Endothelial cell of umbilical vein (primary cell): Measurements from ENCODE around the gene LCP1. TPM values are rescaled to one million over a fixed set of nuclear protein-coding genes. Genes with fewer than 3 reads are reported as not detected.

Experiments used
- BruUV-seq: library from RNA; stranded (reverse); fragments of 400-500 nt; replicated peaks from 2 replicates; lab custom pipeline; 2021; lab: Mats Ljungman, UMichigan
- CTCF ChIA-PET: fragments of 300-600, 350-600 bp; sonication (Branson Sonifier 250); formaldehyde crosslinking; loops from one replicate; lab custom pipeline; 2021; ENCODE audit warnings: antibody characterized with exemption, inconsistent platforms; lab: Charles Lee
- POLR2A ChIA-PET: fragments of 300-600, 350-600 bp; sonication (Branson Sonifier 250); formaldehyde crosslinking; loops from one replicate; lab custom pipeline; 2021; ENCODE audit warnings: antibody characterized with exemption, inconsistent platforms; lab: Charles Lee
- DNase-seq: peaks from one replicate; pipeline ENCODE4 v3.0.0-alpha.2; 2011; ENCODE audit warnings: low read depth, low spot score
- FAIRE-seq: peaks from 2 replicates; lab custom pipeline; 2011; peaks lifted over from hg19 to GRCh38; lab: Jason Lieb, UNC
- H2AFZ ChIP-seq: 2 replicates; pipeline ENCODE4 v1.6.0; 2012; ENCODE audit warnings: low read depth, low read length, control low read depth, inconsistent platforms
- H3K27ac ChIP-seq: 2 replicates; pipeline ENCODE4 v1.5.1; 2011; ENCODE audit warnings: low read depth, mild to moderate bottlenecking, control low read depth, low read length, moderate library complexity; ENCODE audit not compliant: insufficient read depth
- H3K27me3 ChIP-seq, 2 experiments: 2 replicates each; pipeline versions ENCODE4 v1.6.0 to v1.6.1; 2011; ENCODE audit warnings: low read length in 2 of 2, mixed read lengths in 1 of 2; ENCODE audit not compliant: control insufficient read depth in 2 of 2, insufficient read depth in 2 of 2
- H3K36me3 ChIP-seq, 2 experiments: 2 replicates in 1 of 2; 3 replicates in 1 of 2; pipeline ENCODE4 v1.5.1; 2011; ENCODE audit warnings: low read length in 2 of 2, mild to moderate bottlenecking in 1 of 2, moderate library complexity in 1 of 2; ENCODE audit not compliant: control insufficient read depth in 2 of 2, insufficient read depth in 2 of 2; ENCODE audit errors: extremely low read depth in 1 of 2
- H3K4me1 ChIP-seq: 3 replicates; pipeline ENCODE4 v1.5.1; 2011; ENCODE audit warnings: mild to moderate bottlenecking, low read length; ENCODE audit not compliant: control insufficient read depth, insufficient read depth; ENCODE audit errors: extremely low read depth
- H3K4me2 ChIP-seq: 2 replicates; pipeline ENCODE4 v1.6.1; 2011; ENCODE audit warnings: low read length, control low read depth, mixed read lengths; ENCODE audit not compliant: insufficient read depth
- H3K4me3 ChIP-seq, 3 experiments: fragments of 200-600 bp in 1 of 3; sonication (generic), shearing (Covaris generic) in 1 of 3; replicated peaks in 1 of 3; 2 replicates each; pipeline ENCODE4 v1.5.1; 2011 to 2016; ENCODE audit warnings: control low read depth in 3 of 3, low read length in 3 of 3, mild to moderate bottlenecking in 2 of 3, inconsistent platforms in 1 of 3, low read depth in 1 of 3, moderate library complexity in 1 of 3; ENCODE audit not compliant: insufficient read depth in 1 of 3
- H3K79me2 ChIP-seq: 2 replicates; pipeline ENCODE4 v1.6.0; 2012; ENCODE audit warnings: low read length, inconsistent platforms; ENCODE audit not compliant: control insufficient read depth, insufficient read depth
- H3K9ac ChIP-seq: replicated peaks from 2 replicates; pipeline ENCODE3; 2011; ENCODE audit warnings: low read length, control low read depth; ENCODE audit not compliant: insufficient read depth; ENCODE audit errors: extremely low read depth
- H3K9me1 ChIP-seq: replicated peaks from 3 replicates; pipeline ENCODE4 v1.6.0; 2011; ENCODE audit warnings: mild to moderate bottlenecking, low read length; ENCODE audit not compliant: control insufficient read depth, insufficient read depth; ENCODE audit errors: extremely low read depth
- H3K9me3 ChIP-seq: replicated peaks from 2 replicates; pipeline ENCODE4 v1.5.1; 2012; ENCODE audit warnings: low read length, inconsistent platforms; ENCODE audit not compliant: control insufficient read depth, insufficient read depth
- H4K20me1 ChIP-seq: replicated peaks from 2 replicates; pipeline ENCODE3; 2011; ENCODE audit warnings: mild to moderate bottlenecking, low read length; ENCODE audit not compliant: control insufficient read depth, insufficient read depth; ENCODE audit errors: extremely low read depth
- EZH2 ChIP-seq: IDR thresholded peaks from 2 replicates; pipeline ENCODE4 v1.6.1; 2012; ENCODE audit warnings: borderline replicate concordance, low read depth, mild to moderate bottlenecking, moderate library complexity, low read length, inconsistent platforms; ENCODE audit not compliant: severe bottlenecking
- FOS ChIP-seq: IDR thresholded peaks from 2 replicates; pipeline ENCODE4 v1.6.1; 2011; ENCODE audit warnings: mild to moderate bottlenecking, low read length, moderate library complexity, borderline replicate concordance; ENCODE audit not compliant: insufficient read depth
- GATA2 ChIP-seq: IDR thresholded peaks from 2 replicates; pipeline ENCODE4 v1.7.0; 2011; ENCODE audit warnings: low read depth, mild to moderate bottlenecking, moderate library complexity, mixed read lengths, low read length; ENCODE audit not compliant: insufficient read length, insufficient read depth
- JUN ChIP-seq: IDR thresholded peaks from 2 replicates; pipeline ENCODE4 v1.6.1; 2011; ENCODE audit warnings: borderline replicate concordance, low read depth; ENCODE audit not compliant: insufficient read length, insufficient read depth
- MYC ChIP-seq: IDR thresholded peaks from one replicate; pipeline ENCODE4 v1.6.1; 2011; ENCODE audit warnings: mild to moderate bottlenecking, low read depth, low read length
- POLR2A ChIP-seq: IDR thresholded peaks from 2 replicates; pipeline ENCODE4 v1.6.1; 2012; ENCODE audit warnings: low read depth, mild to moderate bottlenecking, control low read depth, low read length
- POLR2AphosphoS5 ChIP-seq: IDR thresholded peaks from 2 replicates; pipeline ENCODE4 v1.6.1; 2012; ENCODE audit warnings: low read depth, mild to moderate bottlenecking, control low read depth, low read length, moderate library complexity; ENCODE audit not compliant: insufficient read depth
- dilution Hi-C: fragments of 300-500 bp; cut with MboI; formaldehyde crosslinking; loops from one replicate; pipeline ENCODE4 v1.15.0; 2019; ENCODE audit warnings: low sequenced_read_pairs; ENCODE audit not compliant: extremely low pct_ligation_motif_present
- intact Hi-C: fragments of 100-400 bp; cut with micrococcal nuclease; formaldehyde crosslinking; loops from one replicate; pipeline ENCODE4 v1.10.0; 2022
- polyA plus RNA-seq, 4 experiments: library from polyadenylated mRNA; depleted of rRNA in 3 of 4; stranded (reverse) in 3 of 4; unstranded in 1 of 4; fragments of >200 nt; gene quantifications; 2 replicates each; pipeline versions ENCODE4 v1.2.1 to v1.2.3, GENCODE V29; 2011 to 2012; ENCODE audit warnings: missing spikeins in 1 of 4
- total RNA-seq: library from RNA; stranded (reverse); gene quantifications from 2 replicates; pipeline ENCODE4 v1.2.3, GENCODE V29; 2021
- TF ChIP-seq, protein P1 (sequence below), 2 donors: IDR thresholded peaks; 1 replicate in 1 of 2; 2 replicates in 1 of 2; pipeline ENCODE4 v1.5.1; 2011; ENCODE audit warnings: low read length in 2 of 2, mild to moderate bottlenecking in 2 of 2, moderate library complexity in 2 of 2, control low read depth in 1 of 2, inconsistent platforms in 1 of 2, low read depth in 1 of 2; ENCODE audit not compliant: insufficient read depth in 1 of 2; ENCODE audit errors: extremely low read depth in 1 of 2
- TF ChIP-seq, protein P2 (sequence below): IDR thresholded peaks from 2 replicates; pipeline ENCODE4 v1.6.1; 2011; ENCODE audit not compliant: insufficient read depth, insufficient read length

LCP1 gene
- total and polyA plus RNA-seq, 2 donors (not counting 3 experiments of a cell fraction or from before 2014, with no cell fraction given): 0.18 to 0.38 TPM

DNA sequence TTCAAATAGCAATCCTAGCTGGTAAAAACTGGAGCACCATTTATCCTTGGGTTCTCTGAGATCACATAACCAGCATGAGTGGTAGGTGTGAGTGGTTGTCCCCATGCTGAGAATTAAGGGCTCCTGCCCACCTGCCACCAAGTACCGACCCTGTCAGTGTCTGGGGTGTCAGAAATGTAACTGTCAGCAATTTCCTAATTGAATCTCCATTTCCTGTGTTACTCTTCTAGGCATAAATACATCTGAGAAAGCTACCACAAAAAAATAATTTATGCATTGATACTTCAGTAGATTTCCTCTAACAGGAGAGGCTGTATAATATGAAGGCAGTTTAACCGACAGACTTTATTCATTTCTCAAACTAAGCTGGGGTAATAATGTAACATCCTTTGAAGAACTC, 102.2 kb downstream of the LCP1 start:
- Histone ChIP-seq H3K27me3 (peaks cover 0 to 5% of the 10 kb centered on the region in 2 experiments), H4K20me1 (no peaks in the 10 kb centered on the region), H3K9me3 (no peaks in the 10 kb centered on the region), H3K36me3 (no peaks in the 10 kb centered on the region), H3K9me1 (no peaks in the 10 kb centered on the region), H3K27ac (no peak overlapping the region), H3K4me2 (no peak overlapping the region), H2AFZ (no peak overlapping the region), H3K4me3 (no peak overlapping the region), H3K79me2 (no peaks in the 10 kb centered on the region), H3K9ac (no peak overlapping the region), H3K4me1 (no peaks in the 10 kb centered on the region)
- TF ChIP-seq GATA2 (no peak), JUN (no peak), FOS (no peak), MYC (no peak), EZH2 (no peak), POLR2AphosphoS5 (no peak), POLR2A (no peak)
- TF ChIP-seq, protein P1, sequence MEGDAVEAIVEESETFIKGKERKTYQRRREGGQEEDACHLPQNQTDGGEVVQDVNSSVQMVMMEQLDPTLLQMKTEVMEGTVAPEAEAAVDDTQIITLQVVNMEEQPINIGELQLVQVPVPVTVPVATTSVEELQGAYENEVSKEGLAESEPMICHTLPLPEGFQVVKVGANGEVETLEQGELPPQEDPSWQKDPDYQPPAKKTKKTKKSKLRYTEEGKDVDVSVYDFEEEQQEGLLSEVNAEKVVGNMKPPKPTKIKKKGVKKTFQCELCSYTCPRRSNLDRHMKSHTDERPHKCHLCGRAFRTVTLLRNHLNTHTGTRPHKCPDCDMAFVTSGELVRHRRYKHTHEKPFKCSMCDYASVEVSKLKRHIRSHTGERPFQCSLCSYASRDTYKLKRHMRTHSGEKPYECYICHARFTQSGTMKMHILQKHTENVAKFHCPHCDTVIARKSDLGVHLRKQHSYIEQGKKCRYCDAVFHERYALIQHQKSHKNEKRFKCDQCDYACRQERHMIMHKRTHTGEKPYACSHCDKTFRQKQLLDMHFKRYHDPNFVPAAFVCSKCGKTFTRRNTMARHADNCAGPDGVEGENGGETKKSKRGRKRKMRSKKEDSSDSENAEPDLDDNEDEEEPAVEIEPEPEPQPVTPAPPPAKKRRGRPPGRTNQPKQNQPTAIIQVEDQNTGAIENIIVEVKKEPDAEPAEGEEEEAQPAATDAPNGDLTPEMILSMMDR (IDR thresholded peaks at IDR 0.05; ENCODE audit: extremely low read depth in 1 of 2, insufficient read depth in 1 of 2, low read depth in 1 of 2, low read length in 2 of 2): no peak
- TF ChIP-seq, protein P2, sequence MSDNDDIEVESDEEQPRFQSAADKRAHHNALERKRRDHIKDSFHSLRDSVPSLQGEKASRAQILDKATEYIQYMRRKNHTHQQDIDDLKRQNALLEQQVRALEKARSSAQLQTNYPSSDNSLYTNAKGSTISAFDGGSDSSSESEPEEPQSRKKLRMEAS: no peak
- ChIA-PET CTCF (no interaction called here), POLR2A (no interaction called here)
- intact Hi-C loops: no loop called here
- dilution Hi-C loops: no loop called here
- no TSS peak for BruUV-seq
- FAIRE-seq (no peak), DNase-seq (no peak)
